ENCODE measurements around the gene GLI2.

GLI2 gene

DNA sequence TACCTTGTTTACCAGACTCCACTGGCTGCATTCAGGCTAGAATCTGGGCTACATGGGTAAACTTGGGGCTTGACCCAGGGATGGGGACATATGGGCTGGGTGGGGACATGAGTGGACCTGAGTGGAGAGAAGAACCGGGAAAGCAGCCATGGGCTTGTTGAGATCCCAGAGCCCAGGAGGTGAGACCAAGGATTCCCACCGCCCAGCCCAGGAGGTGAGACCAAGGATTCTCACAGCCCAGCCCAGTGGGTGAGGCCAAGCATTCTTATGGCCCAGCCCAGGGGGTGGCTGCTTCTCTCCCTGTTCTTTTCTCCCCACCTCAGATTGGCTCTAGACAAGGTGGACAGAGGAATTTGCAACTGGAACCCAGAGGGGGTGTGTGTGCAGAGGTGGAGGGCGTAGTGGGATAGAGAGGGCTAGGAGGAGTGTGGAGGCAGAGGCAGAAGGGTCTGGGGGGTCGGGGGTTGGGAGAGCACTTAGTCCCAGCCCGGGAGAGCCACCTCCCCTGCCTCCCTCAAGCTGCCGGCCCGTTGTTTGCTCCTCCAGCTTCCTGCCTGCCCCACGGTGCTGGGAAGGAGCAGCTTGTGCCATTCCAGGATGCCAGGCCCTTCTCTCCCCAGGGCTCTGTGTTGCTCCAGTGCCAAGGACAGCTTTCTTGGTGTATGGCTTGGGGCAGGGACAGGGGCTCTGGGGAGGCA, 25.6 kb downstream of the GLI2 start:
- ChIA-PET CTCF (interaction anchor here (0.6 kb wide), 1 partner anchor 8 kb away, joined by 4 read pairs; no protein-coding TSS in a partner anchor), POLR2A (no interaction called here)

DNA sequence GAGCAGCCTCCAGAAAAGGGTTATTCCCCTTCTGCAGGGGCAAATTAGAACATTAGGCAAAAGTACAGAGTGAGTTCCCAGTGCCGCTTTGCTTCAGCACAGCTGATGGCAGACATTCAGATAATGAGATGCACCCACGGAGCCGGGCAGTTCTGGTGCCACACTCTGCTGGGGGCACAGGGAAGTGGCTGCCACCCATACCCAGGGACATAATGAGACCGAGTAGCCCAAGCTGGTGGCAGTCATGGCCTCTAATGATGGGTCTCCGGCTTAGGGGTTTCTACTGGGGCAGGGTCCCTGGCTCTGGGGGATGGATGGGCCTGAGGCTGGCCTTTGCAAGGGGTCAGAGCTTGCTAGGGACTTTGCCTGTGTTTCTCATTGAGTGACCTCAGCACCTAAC, 26.2 kb downstream of the GLI2 start:
- no peak overlapping the region for H3K27ac ChIP-seq (ENCODE audit: extremely low read depth, low read depth, low read length)
- peaks cover 4% of the 10 kb centered on the region for H3K4me1 ChIP-seq (ENCODE audit: control insufficient read depth, insufficient read depth, low read length)
- TF ChIP-seq KLF8 (tag by site-specific recombination; IDR thresholded peaks at IDR 0.05) (no peak), ZNF843 (tag by site-specific recombination; IDR thresholded peaks at IDR 0.05) (no peak), ZNF114 (tag by site-specific recombination; IDR thresholded peaks at IDR 0.05) (no peak), ZNF311 (tag by site-specific recombination; IDR thresholded peaks at IDR 0.05; ENCODE audit: borderline replicate concordance) (no peak), GLIS1 (tag by site-specific recombination; IDR thresholded peaks at IDR 0.05) (no peak), YY2 (tag by site-specific recombination; IDR thresholded peaks at IDR 0.05) (no peak), ZNF777 (tag by site-specific recombination; IDR thresholded peaks at IDR 0.05; ENCODE audit: borderline replicate concordance) (no peak), ZBTB20 (tag by site-specific recombination; IDR thresholded peaks at IDR 0.05) (no peak), ZNF660 (tag by site-specific recombination; IDR thresholded peaks at IDR 0.05) (no peak), ZNF560 (tag by site-specific recombination; IDR thresholded peaks at IDR 0.05; ENCODE audit: borderline replicate concordance) (no peak), ZNF529 (tag by site-specific recombination; IDR thresholded peaks at IDR 0.05; ENCODE audit: insufficient replicate concordance) (no peak), BCL11A (tag by site-specific recombination; IDR thresholded peaks at IDR 0.05; ENCODE audit: low read depth) (no peak), MYNN (tag by site-specific recombination; IDR thresholded peaks at IDR 0.05; ENCODE audit: borderline replicate concordance) (no peak), ZIC2 (tag by site-specific recombination; IDR thresholded peaks at IDR 0.05) (no peak), ZNF138 (tag by site-specific recombination; IDR thresholded peaks at IDR 0.05; ENCODE audit: borderline replicate concordance) (no peak)
- TF ChIP-seq, protein P1, sequence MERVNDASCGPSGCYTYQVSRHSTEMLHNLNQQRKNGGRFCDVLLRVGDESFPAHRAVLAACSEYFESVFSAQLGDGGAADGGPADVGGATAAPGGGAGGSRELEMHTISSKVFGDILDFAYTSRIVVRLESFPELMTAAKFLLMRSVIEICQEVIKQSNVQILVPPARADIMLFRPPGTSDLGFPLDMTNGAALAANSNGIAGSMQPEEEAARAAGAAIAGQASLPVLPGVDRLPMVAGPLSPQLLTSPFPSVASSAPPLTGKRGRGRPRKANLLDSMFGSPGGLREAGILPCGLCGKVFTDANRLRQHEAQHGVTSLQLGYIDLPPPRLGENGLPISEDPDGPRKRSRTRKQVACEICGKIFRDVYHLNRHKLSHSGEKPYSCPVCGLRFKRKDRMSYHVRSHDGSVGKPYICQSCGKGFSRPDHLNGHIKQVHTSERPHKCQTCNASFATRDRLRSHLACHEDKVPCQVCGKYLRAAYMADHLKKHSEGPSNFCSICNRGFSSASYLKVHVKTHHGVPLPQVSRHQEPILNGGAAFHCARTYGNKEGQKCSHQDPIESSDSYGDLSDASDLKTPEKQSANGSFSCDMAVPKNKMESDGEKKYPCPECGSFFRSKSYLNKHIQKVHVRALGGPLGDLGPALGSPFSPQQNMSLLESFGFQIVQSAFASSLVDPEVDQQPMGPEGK (tag by site-specific recombination; IDR thresholded peaks at IDR 0.05): no peak
- TF ChIP-seq, protein P2, sequence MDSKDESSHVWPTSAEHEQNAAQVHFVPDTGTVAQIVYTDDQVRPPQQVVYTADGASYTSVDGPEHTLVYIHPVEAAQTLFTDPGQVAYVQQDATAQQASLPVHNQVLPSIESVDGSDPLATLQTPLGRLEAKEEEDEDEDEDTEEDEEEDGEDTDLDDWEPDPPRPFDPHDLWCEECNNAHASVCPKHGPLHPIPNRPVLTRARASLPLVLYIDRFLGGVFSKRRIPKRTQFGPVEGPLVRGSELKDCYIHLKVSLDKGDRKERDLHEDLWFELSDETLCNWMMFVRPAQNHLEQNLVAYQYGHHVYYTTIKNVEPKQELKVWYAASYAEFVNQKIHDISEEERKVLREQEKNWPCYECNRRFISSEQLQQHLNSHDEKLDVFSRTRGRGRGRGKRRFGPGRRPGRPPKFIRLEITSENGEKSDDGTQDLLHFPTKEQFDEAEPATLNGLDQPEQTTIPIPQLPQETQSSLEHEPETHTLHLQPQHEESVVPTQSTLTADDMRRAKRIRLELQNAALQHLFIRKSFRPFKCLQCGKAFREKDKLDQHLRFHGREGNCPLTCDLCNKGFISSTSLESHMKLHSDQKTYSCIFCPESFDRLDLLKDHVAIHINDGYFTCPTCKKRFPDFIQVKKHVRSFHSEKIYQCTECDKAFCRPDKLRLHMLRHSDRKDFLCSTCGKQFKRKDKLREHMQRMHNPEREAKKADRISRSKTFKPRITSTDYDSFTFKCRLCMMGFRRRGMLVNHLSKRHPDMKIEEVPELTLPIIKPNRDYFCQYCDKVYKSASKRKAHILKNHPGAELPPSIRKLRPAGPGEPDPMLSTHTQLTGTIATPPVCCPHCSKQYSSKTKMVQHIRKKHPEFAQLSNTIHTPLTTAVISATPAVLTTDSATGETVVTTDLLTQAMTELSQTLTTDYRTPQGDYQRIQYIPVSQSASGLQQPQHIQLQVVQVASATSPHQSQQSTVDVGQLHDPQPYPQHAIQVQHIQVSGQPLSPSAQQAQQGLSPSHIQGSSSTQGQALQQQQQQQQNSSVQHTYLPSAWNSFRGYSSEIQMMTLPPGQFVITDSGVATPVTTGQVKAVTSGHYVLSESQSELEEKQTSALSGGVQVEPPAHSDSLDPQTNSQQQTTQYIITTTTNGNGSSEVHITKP (tag by site-specific recombination; IDR thresholded peaks at IDR 0.05): no peak
- TF ChIP-seq, protein P3, sequence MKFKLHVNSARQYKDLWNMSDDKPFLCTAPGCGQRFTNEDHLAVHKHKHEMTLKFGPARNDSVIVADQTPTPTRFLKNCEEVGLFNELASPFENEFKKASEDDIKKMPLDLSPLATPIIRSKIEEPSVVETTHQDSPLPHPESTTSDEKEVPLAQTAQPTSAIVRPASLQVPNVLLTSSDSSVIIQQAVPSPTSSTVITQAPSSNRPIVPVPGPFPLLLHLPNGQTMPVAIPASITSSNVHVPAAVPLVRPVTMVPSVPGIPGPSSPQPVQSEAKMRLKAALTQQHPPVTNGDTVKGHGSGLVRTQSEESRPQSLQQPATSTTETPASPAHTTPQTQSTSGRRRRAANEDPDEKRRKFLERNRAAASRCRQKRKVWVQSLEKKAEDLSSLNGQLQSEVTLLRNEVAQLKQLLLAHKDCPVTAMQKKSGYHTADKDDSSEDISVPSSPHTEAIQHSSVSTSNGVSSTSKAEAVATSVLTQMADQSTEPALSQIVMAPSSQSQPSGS (tag by site-specific recombination; IDR thresholded peaks at IDR 0.05; ENCODE audit: low read depth): no peak
- no peak overlapping the region for H3K4me3 ChIP-seq (ENCODE audit: low read depth, low read length)
- ChIA-PET CTCF (interaction anchor here (0.6 kb wide), 1 partner anchor 8 kb away, joined by 4 read pairs; no protein-coding TSS in a partner anchor), POLR2A (no interaction called here)
- H3K9me3 ChIP-seq (ENCODE audit: control insufficient read depth, insufficient read depth, low read depth, low read length): no peaks in the 10 kb centered on the region
- H3K36me3 ChIP-seq (ENCODE audit: control insufficient read depth in 2 of 2, insufficient read depth in 1 of 2, low read length in 2 of 2): no peaks in the 10 kb centered on the region

More for the DNA sequence above, 25.6 kb downstream of the GLI2 start:
- no peaks in the 10 kb centered on the region for H3K36me3 ChIP-seq (ENCODE audit: control insufficient read depth in 2 of 2, insufficient read depth in 1 of 2, low read length in 2 of 2)
- H3K9me3 ChIP-seq (ENCODE audit: control insufficient read depth, insufficient read depth, low read depth, low read length): no peaks in the 10 kb centered on the region
- no peak overlapping the region for H3K27ac ChIP-seq (ENCODE audit: extremely low read depth, low read depth, low read length)
- H3K4me1 ChIP-seq (ENCODE audit: control insufficient read depth, insufficient read depth, low read length): peaks cover 4% of the 10 kb centered on the region
- TF ChIP-seq GLIS1 (tag by site-specific recombination; IDR thresholded peaks at IDR 0.05) (peak; percentile 89), EGR2 (tag by site-specific recombination; IDR thresholded peaks at IDR 0.05; ENCODE audit: low read depth) (peak; percentile 58; the same call in 1 of the 2 replicates), ZBTB48 (tag by site-specific recombination; IDR thresholded peaks at IDR 0.05) (no peak), ZFHX2 (tag by site-specific recombination; conservative IDR thresholded peaks at IDR 0.05) (0 out of 2 replicates have a peak, but pooled peaks have one; percentile 16), REPIN1 (tag by site-specific recombination; IDR thresholded peaks at IDR 0.05; ENCODE audit: low read depth) (no peak)
- TF ChIP-seq, protein P4, sequence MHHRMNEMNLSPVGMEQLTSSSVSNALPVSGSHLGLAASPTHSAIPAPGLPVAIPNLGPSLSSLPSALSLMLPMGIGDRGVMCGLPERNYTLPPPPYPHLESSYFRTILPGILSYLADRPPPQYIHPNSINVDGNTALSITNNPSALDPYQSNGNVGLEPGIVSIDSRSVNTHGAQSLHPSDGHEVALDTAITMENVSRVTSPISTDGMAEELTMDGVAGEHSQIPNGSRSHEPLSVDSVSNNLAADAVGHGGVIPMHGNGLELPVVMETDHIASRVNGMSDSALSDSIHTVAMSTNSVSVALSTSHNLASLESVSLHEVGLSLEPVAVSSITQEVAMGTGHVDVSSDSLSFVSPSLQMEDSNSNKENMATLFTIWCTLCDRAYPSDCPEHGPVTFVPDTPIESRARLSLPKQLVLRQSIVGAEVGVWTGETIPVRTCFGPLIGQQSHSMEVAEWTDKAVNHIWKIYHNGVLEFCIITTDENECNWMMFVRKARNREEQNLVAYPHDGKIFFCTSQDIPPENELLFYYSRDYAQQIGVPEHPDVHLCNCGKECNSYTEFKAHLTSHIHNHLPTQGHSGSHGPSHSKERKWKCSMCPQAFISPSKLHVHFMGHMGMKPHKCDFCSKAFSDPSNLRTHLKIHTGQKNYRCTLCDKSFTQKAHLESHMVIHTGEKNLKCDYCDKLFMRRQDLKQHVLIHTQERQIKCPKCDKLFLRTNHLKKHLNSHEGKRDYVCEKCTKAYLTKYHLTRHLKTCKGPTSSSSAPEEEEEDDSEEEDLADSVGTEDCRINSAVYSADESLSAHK (tag by site-specific recombination; IDR thresholded peaks at IDR 0.05): no peak
- no peak overlapping the region for H3K4me3 ChIP-seq (ENCODE audit: low read depth, low read length)
